HG02885 (cell line): Measurements from ENCODE around the gene MSI1.

Experiments
- ATAC-seq: cut with Tn5 transposase; IDR thresholded peaks from one replicate; pipeline ENCODE4 v1.9.1; 2021; ENCODE audit warnings: mild to moderate bottlenecking; ENCODE audit not compliant: unreplicated experiment, poor library complexity

MSI1 gene

DNA sequence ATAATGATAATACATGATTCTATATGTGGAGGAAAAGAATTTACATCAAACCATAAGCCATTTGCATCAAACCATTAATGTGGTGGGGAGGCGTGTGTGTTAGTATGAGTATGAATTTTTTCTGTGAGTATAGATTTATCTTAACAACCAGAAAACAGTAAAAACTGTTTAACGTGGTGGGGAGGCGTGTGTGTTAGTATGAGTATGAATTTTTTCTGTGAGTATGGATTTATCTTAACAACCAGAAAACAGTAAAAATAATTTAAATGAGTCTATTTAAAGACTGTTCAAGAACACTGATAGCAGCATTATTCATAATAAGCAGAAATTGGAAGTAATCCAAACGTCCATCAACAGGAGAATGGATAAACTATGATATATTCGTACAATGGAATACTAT lies 9.1 kb upstream of the MSI1 start:
- ATAC-seq, result no peak

DNA sequence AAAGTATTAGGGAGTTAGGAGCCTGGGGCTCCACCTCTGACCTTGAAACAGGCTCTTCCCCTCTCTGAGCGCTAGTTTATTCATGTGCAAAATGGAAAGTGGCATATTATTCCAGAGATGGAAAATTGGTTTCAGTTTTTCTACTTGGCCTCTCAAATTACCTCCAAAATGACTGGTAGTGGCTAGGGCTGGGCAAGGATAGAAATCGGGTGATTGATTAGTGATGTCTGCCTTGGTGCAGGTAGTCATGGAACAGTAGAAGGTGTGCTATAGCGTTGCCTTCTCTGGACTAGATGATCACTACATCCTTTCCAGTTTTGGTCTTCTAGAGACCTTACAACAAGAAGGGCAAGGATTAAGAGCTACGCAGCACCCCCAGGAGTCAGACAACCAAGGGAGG lies 8.6 kb upstream of the MSI1 start:
- ATAC-seq, result no peak

- no peak for ATAC-seq
These were observed 8.1 kb upstream of the MSI1 start for GRCh38 chr12:120376934-120377572.

GRCh38 chr12:120376416-120376815 lies 7.5 kb upstream of the MSI1 start:
- no peak for ATAC-seq

DNA sequence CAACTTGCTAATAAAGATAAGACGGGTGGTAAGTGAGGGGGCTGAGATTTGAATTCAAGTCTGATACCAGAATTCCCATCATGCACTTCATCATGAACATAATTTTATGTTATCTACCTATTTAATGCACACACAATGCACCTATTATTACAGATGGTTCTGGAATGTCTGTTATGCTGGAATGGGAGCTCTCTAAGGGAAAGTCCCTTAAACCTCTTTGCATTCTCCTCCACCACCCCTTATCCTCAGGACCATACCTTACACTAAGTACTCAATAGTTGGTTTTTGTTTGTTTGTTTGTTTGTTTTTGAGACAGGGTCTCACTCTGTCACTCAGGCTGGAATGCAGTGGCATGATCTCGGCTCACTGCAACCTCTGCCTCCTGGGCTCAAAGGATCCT lies 7.0 kb upstream of the MSI1 start:
- no peak for ATAC-seq

DNA sequence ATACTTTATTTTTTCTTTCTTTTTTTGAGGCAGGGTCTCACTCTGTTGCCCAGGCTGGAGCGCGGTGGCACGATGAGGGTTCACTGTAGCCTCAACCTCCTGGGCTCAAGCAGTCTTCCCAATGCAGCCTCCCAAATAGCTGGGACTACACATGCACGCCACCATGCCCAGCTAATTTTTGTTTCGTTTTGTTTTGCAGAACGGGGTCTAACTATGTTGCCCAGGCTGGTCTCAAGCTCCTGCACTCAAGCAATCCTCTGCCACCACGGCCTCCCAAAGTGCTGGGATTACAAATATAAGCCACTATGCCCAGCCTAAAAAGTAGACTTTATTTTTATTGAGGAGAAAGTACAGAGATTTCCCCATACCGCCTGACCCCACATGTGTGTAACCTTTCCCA lies 4.7 kb upstream of the MSI1 start:
- no peak for ATAC-seq

- no peak for ATAC-seq
These were observed 1.6 kb upstream of the MSI1 start for GRCh38 chr12:120370343-120371243.

GRCh38 chr12:120369603-120370342 lies 809 bp upstream of the MSI1 start:
- ATAC-seq, result no peak

DNA sequence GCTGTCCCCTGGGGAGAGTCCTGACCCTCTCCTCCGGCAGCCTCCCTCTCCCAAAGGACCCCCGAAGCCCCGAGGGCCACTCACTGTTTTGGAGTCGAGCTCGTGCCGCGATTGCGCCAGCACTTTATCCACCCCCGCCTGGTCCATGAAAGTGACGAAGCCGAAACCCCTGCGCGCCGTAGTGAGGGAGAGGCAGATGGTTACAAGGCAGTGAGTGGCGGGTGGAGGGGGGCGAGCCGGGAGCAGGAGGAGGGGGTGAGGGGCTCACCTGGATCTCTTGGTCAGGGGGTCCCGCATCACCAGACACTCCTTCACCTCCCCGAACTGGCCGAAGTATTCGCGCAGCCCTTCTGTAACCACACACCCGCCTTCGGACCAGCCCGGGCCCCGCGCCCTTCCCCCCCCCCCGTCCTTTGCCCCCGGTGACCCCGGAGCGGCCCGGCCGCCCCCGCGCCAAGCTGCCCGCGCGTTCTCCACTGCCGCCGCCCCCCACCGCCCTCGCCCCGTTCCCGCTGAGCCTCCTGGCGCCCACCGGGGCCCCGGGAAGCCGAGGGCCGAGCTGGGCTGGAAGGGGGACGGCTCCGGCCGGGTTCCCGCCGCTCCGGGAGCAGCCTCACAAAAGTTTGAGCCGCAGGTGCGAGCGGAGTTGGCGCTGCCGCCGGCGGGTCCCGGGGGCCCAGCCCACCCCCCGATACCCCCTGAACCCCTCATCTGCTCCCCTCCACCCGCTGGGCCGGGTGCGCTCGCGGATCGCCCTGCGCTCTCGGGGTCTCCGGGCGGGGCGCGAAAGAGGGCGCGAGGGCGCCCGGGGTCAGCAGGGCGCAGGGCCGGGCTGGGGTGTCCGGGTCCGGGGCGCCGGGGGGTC lies 808 bp downstream of the MSI1 start:
- no peak for ATAC-seq

- ATAC-seq, result no peak
These were observed 1.6 kb downstream of the MSI1 start for GRCh38 chr12:120367233-120367923.

- no peak for ATAC-seq
These were observed 2.1 kb downstream of the MSI1 start for GRCh38 chr12:120366845-120367232.

GRCh38 chr12:120366341-120366705 lies 2.6 kb downstream of the MSI1 start:
- ATAC-seq, result no peak

- ATAC-seq, result no peak
These were observed 3.2 kb downstream of the MSI1 start for GRCh38 chr12:120365675-120366340.

DNA sequence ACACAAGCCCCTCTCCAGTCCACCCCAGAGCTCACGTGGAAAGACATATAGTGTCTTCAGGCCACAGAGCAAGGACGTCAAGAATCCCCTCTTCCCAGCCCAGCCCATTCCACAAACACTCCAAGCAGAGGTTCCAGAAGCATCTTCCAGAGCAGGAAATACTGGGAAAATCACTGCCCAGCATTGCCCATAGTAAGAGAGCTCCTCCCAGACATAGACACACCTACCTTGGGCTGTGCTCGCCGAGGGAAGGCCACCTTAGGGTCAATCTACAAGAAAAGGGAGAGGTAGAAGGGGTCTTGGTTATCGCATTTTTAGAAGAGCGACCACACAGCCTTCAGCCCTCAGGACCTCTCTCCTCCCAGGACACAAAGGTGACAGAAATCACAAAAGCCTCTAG lies 4.5 kb downstream of the MSI1 start:
- ATAC-seq, result no peak

GRCh38 chr12:120363274-120363855 lies 5.6 kb downstream of the MSI1 start:
- no peak for ATAC-seq

- ATAC-seq, result no peak
These were observed 6.3 kb downstream of the MSI1 start for GRCh38 chr12:120362516-120363273.

DNA sequence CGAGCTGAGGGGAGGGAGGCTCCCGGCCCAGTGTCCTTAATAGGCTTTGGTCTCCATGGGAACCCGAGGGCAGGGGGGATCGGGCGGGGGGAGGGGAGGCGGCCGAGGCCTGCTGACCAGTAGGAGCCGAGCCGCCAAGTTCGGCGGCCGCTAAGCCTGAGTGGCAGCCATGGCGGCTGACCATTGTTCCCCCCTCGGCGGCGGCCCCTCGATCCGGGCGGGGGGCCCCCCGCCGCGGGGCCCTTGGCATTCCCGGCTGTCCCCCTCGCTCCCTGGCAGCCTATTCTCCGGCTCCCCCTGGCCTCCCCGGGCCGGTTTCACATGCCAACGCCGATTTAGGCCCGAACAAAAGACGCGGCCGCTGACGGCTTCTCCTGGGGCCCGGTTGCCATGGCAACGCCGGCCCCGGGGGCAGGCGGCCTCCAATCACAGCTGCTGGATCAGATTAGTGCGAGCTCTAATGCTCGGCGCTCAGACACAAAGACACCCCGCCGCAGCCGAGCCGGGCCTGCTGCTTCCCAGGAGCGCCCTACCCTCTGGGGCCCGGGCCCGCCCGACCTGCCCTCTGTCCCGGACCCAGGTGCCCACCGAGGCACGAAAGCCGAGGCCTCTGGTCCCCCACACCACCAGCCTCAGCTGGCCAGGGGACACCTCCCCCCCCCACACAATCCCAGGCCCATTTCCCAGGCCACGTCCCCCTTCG lies 7.3 kb downstream of the MSI1 start:
- ATAC-seq, result no peak

DNA sequence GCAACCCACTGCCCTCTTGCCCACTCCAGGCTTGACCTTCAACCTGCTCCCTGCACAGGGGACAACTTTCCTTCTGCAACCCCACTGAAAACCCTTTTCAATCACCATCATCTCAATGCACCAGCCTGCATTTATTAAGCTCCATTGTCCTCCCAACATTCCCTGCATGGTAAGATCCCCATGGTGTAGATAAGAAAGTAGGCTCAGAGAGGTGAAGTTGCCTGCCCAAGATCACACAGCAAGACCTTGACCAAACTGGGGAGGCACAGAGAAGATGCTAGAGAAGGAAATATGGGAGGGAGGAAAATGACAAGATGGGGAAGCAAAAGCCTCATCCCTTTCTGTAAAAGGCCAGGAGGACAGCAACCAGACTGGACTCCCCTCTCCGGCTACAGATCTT lies 9.8 kb downstream of the MSI1 start:
- no peak for ATAC-seq
